Stimulated activated CD4-positive, alpha-beta T cell treated with anti-CD3 and anti-CD28 coated beads, Interleukin-15, amount 100 ng/mL, for 1 hour (primary cell): Measurements from ENCODE around the gene TUT4.

Experiments
- DNase-seq, 2 donors: peaks; one replicate each; pipeline ENCODE4 v3.0.0-alpha.2; 2020; ENCODE audit warnings: low read depth in 1 of 2, low spot score in 1 of 2

Gene TUT4

GRCh38 chr1:52534928-52535764 lies 17.7 kb downstream of the TUT4 start:
- DNase-seq = no peak

- no peak for DNase-seq
Observed at GRCh38 chr1:52533713-52534112, 19.2 kb downstream of the TUT4 start.

GRCh38 chr1:52532731-52533327 lies 20.1 kb downstream of the TUT4 start:
- DNase-seq = no peak

GRCh38 chr1:52532247-52532646 lies 20.6 kb downstream of the TUT4 start:
- no peak for DNase-seq

- no peak for DNase-seq
Observed at GRCh38 chr1:52531249-52531872, 21.5 kb downstream of the TUT4 start.

- DNase-seq = no peak
Observed at GRCh38 chr1:52530563-52531144, 22.2 kb downstream of the TUT4 start.

GRCh38 chr1:52523376-52523775 lies 29.5 kb downstream of the TUT4 start:
- no peak for DNase-seq

GRCh38 chr1:52520148-52520547 lies 32.7 kb downstream of the TUT4 start:
- DNase-seq = no peak

- no peak for DNase-seq
Observed at GRCh38 chr1:52518962-52519361, 33.9 kb downstream of the TUT4 start.

GRCh38 chr1:52511851-52512615 lies 40.9 kb downstream of the TUT4 start:
- no peak for DNase-seq

- no peak for DNase-seq
Observed at GRCh38 chr1:52511439-52511838, 41.5 kb downstream of the TUT4 start.

GRCh38 chr1:52506920-52507546 lies 45.9 kb downstream of the TUT4 start:
- no peak for DNase-seq

- DNase-seq = no peak
Observed at GRCh38 chr1:52506349-52506748, 46.5 kb downstream of the TUT4 start.

- no peak for DNase-seq
Observed at GRCh38 chr1:52504720-52505119, 48.2 kb downstream of the TUT4 start.

- DNase-seq = no peak
Observed at GRCh38 chr1:52503706-52504105, 49.2 kb downstream of the TUT4 start.

- DNase-seq = no peak
Observed at GRCh38 chr1:52502789-52503188, 50.1 kb downstream of the TUT4 start.

GRCh38 chr1:52487632-52488031 lies 65.3 kb downstream of the TUT4 start:
- DNase-seq = no peak

- DNase-seq = no peak
Observed at GRCh38 chr1:52482326-52483004, 70.4 kb downstream of the TUT4 start.

GRCh38 chr1:52479076-52479475 lies 73.8 kb downstream of the TUT4 start:
- no peak for DNase-seq

GRCh38 chr1:52477876-52478275 lies 75.0 kb downstream of the TUT4 start:
- no peak for DNase-seq
